Upper lobe of left lung (tissue), 4 donors: ENCODE data around the gene EXOC4.

Experiments
- POLR2A ChIP-seq, 4 donors: fragments of 450-650 bp; IDR thresholded peaks; one replicate each; pipeline ENCODE4 v1.5.1; 2016 to 2017; ENCODE audit warnings: antibody characterized with exemption in 4 of 4, mild to moderate bottlenecking in 2 of 4
- TF ChIP-seq, protein P1 (sequence below), 6 experiments: fragments of 450-650 bp in 4 of 6; fragments of 200-600 bp in 2 of 6; sonication (generic) in 2 of 6; IDR thresholded peaks; one replicate each; pipeline ENCODE4 v1.5.1; 2016 to 2019; ENCODE audit warnings: antibody characterized with exemption in 6 of 6

DNA sequence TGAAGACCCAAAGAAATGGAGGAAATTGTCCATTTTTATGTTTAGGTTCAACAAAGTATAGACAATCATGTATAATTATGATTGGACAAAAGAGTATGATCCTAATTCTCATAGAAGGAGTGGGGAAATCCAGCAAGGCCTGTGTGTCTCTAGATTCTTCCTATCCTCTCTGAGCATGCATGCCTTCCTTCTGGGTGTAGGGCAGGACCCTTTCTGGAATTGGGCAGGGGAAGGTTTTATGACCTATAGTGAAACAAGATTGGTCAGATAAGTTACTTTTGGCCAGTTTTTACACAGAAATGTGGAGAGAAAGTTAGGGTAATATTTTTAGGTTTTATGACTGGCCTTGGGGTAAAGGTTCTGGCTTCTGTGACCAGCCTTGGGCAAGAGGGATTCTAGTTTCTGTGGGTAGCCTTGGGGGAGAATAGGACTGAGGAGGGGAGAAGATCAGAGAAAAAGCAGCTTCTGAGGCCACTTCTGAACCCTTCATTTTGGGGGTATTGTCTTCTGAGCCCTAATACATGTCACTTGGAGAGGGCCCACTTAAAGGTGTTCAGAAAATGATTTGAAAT, 289.4 kb downstream of the EXOC4 start:
- TF ChIP-seq, protein P1, sequence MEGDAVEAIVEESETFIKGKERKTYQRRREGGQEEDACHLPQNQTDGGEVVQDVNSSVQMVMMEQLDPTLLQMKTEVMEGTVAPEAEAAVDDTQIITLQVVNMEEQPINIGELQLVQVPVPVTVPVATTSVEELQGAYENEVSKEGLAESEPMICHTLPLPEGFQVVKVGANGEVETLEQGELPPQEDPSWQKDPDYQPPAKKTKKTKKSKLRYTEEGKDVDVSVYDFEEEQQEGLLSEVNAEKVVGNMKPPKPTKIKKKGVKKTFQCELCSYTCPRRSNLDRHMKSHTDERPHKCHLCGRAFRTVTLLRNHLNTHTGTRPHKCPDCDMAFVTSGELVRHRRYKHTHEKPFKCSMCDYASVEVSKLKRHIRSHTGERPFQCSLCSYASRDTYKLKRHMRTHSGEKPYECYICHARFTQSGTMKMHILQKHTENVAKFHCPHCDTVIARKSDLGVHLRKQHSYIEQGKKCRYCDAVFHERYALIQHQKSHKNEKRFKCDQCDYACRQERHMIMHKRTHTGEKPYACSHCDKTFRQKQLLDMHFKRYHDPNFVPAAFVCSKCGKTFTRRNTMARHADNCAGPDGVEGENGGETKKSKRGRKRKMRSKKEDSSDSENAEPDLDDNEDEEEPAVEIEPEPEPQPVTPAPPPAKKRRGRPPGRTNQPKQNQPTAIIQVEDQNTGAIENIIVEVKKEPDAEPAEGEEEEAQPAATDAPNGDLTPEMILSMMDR (IDR thresholded peaks at IDR 0.05): no peak
- TF ChIP-seq POLR2A (IDR thresholded peaks at IDR 0.05): no peak
